K562 (cell line): Measurements from ENCODE around the gene BOLA1. TPM values are rescaled to one million over a fixed set of nuclear protein-coding genes. Genes with fewer than 3 reads are reported as not detected.

Source experiments
- ATAC-seq: fragments of 200-7000 bp; cut with Tn5 transposase; 3 replicates; pipeline ENCODE4 v1.9.1; 2020; ENCODE audit warnings: moderate library complexity
- BruUV-seq: library from RNA; stranded (reverse); fragments of 400-500 nt; replicated peaks from 2 replicates; lab custom pipeline; 2021; lab: Mats Ljungman, UMichigan
- CTCF ChIA-PET: fragments of 300-600 bp; formaldehyde crosslinking; extraction: SDS; loops from one replicate; lab custom pipeline; 2021; ENCODE audit warnings: low intra/inter-chr PET ratio; lab: Yijun Ruan, JAX
- POLR2A ChIA-PET: fragments of 300-600, 350-650 bp; sonication (Branson Sonifier 250); formaldehyde crosslinking; extraction: SDS; loops from one replicate; lab custom pipeline; 2021; ENCODE audit warnings: antibody characterized with exemption, inconsistent platforms; lab: Yijun Ruan, JAX
- DNase-seq, 4 experiments: peaks; one replicate each; pipeline versions ENCODE4 v3.0.0 to v3.0.0-alpha.2; 2011 to 2018; ENCODE audit warnings: low spot score in 3 of 4, mixed read lengths in 3 of 4; ENCODE audit errors: extremely low read depth in 1 of 4
- FAIRE-seq: peaks from 2 replicates; lab custom pipeline; 2011; peaks lifted over from hg19 to GRCh38; lab: Jason Lieb, UNC
- H2AFZ ChIP-seq: 2 replicates; pipeline ENCODE4 v1.6.0; 2011; ENCODE audit warnings: low read depth, low read length, control low read depth, inconsistent platforms
- H3K27ac ChIP-seq: fragments of 200-600 bp; 3 replicates; pipeline ENCODE4 v1.8.0; 2011; ENCODE audit warnings: low read depth, mild to moderate bottlenecking, control low read depth, inconsistent platforms, low read length, moderate library complexity, mixed read lengths; ENCODE audit errors: extremely low read depth
- H3K27me3 ChIP-seq, 2 experiments: fragments of 300-600 bp in 1 of 2; 2 replicates in 1 of 2; 3 replicates in 1 of 2; pipeline versions ENCODE4 v1.6.0 to v1.8.0; 2011; ENCODE audit warnings: inconsistent platforms in 2 of 2, low read length in 2 of 2, mild to moderate bottlenecking in 1 of 2, mixed read lengths in 1 of 2, moderate library complexity in 1 of 2; ENCODE audit not compliant: control insufficient read depth in 2 of 2, insufficient read depth in 2 of 2
- H3K36me3 ChIP-seq: fragments of 300-600 bp; 3 replicates; pipeline ENCODE4 v1.8.0; 2011; ENCODE audit warnings: mild to moderate bottlenecking, low read length, inconsistent platforms; ENCODE audit not compliant: control insufficient read depth, insufficient read depth
- H3K4me1 ChIP-seq, 2 experiments: fragments of 200-600 bp in 1 of 2; replicated peaks in 1 of 2; 2 replicates in 1 of 2; 3 replicates in 1 of 2; pipeline versions ENCODE4 v1.5.1 to v1.8.0; 2011; ENCODE audit warnings: inconsistent platforms in 2 of 2, low read length in 2 of 2, mild to moderate bottlenecking in 1 of 2, mixed read lengths in 1 of 2, moderate library complexity in 1 of 2; ENCODE audit not compliant: control insufficient read depth in 2 of 2, insufficient read depth in 2 of 2
- H3K4me2 ChIP-seq: 2 replicates; pipeline ENCODE4 v1.6.1; 2011; ENCODE audit warnings: low read length, control low read depth, inconsistent platforms, mixed read lengths; ENCODE audit not compliant: insufficient read depth
- H3K4me3 ChIP-seq: fragments of 200-600 bp; sonication (generic), shearing (Covaris generic); 2 replicates; pipeline ENCODE4 v1.5.1; 2016; ENCODE audit warnings: control low read depth, inconsistent platforms
- H3K79me2 ChIP-seq: fragments of 200-600 bp; 3 replicates; pipeline ENCODE4 v1.8.0; 2011; ENCODE audit warnings: low read length, inconsistent platforms; ENCODE audit not compliant: control insufficient read depth, insufficient read depth
- H3K9ac ChIP-seq, 2 experiments: 2 replicates each; pipeline versions ENCODE4 v1.6.0 to v1.6.1; 2011; ENCODE audit warnings: low read depth in 2 of 2, low read length in 2 of 2, control low read depth in 1 of 2, inconsistent platforms in 1 of 2, mild to moderate bottlenecking in 1 of 2, mixed read lengths in 1 of 2; ENCODE audit not compliant: insufficient read depth in 1 of 2
- H3K9me1 ChIP-seq: one replicate; pipeline ENCODE4 v1.6.0; 2011; ENCODE audit warnings: inconsistent platforms, mild to moderate bottlenecking, low read length, moderate library complexity; ENCODE audit not compliant: control insufficient read depth, insufficient read depth
- H3K9me3 ChIP-seq: replicated peaks from 2 replicates; pipeline ENCODE4 v1.5.1; 2011; ENCODE audit warnings: low read depth, low read length, inconsistent platforms; ENCODE audit not compliant: control insufficient read depth, insufficient read depth
- H4K20me1 ChIP-seq: replicated peaks from 2 replicates; pipeline ENCODE4 v1.6.1; 2011; ENCODE audit warnings: low read length, inconsistent platforms, mixed read lengths; ENCODE audit not compliant: control insufficient read depth, insufficient read depth
- CC2D1A ChIP-seq: fragments of 450-650 bp; IDR thresholded peaks from 2 replicates; pipeline ENCODE4 v1.6.1; 2017; ENCODE audit warnings: mild to moderate bottlenecking
- CHAMP1 ChIP-seq: fragments of 450-650 bp; IDR thresholded peaks from 2 replicates; pipeline ENCODE4 v1.6.1; 2016; ENCODE audit warnings: mild to moderate bottlenecking
- DIDO1 ChIP-seq: fragments of 450-650 bp; IDR thresholded peaks from 2 replicates; pipeline ENCODE4 v1.6.1; 2016; ENCODE audit warnings: low read depth, missing biosample characterization, missing genetic modification characterization
- DLX4 ChIP-seq: fragments of 250-450 bp; sonication (Bioruptor Pico); IDR thresholded peaks from 2 replicates; pipeline ENCODE4 v1.6.1; 2021; ENCODE audit warnings: mild to moderate bottlenecking
- EHMT2 ChIP-seq: fragments of 450-650 bp; IDR thresholded peaks from 2 replicates; pipeline ENCODE4 v1.6.1; 2018; ENCODE audit warnings: antibody characterized with exemption
- EP400 ChIP-seq: fragments of 450-650 bp; IDR thresholded peaks from 2 replicates; pipeline ENCODE4 v1.6.1; 2017; ENCODE audit warnings: antibody characterized with exemption, mild to moderate bottlenecking, moderate library complexity
- GTF2A2 ChIP-seq: IDR thresholded peaks from 2 replicates; pipeline ENCODE4 v1.6.1; 2016; ENCODE audit warnings: mild to moderate bottlenecking, missing genetic modification characterization, missing compliant biosample characterization
- MBD2 ChIP-seq: sonication (generic); IDR thresholded peaks from 2 replicates; pipeline ENCODE4 v1.6.1; 2016; ENCODE audit warnings: low read depth, borderline replicate concordance
- NCOR1 ChIP-seq: fragments of 450-650 bp; IDR thresholded peaks from 2 replicates; pipeline ENCODE4 v1.6.1; 2016; ENCODE audit warnings: mild to moderate bottlenecking, moderate library complexity
- RBM34 ChIP-seq: fragments of 200-400 bp; formaldehyde crosslinking; IDR thresholded peaks from 2 replicates; pipeline ENCODE4 v1.6.1; 2018; ENCODE audit warnings: low read length, borderline replicate concordance; ENCODE audit not compliant: insufficient read depth
- TAF7 ChIP-seq: fragments of 450-650 bp; IDR thresholded peaks from 2 replicates; pipeline ENCODE4 v1.6.1; 2016; ENCODE audit warnings: missing genetic modification characterization, missing compliant biosample characterization
- TAL1 ChIP-seq: fragments of 450-650 bp; IDR thresholded peaks from 2 replicates; pipeline ENCODE4 v1.6.1; 2016; ENCODE audit warnings: mild to moderate bottlenecking
- TRIM24 ChIP-seq, 2 experiments: fragments of 450-650 bp; IDR thresholded peaks; 2 replicates each; pipeline ENCODE4 v1.6.1; 2016
- XRCC4 ChIP-seq: IDR thresholded peaks from one replicate; pipeline ENCODE4 v1.6.1; 2011; ENCODE audit not compliant: insufficient read depth, insufficient read length; ENCODE audit errors: extremely low read depth
- ZNF143 ChIP-seq: sonication (generic); formaldehyde crosslinking; IDR thresholded peaks from 2 replicates; pipeline ENCODE4 v1.9.0; 2022; ENCODE audit warnings: mild to moderate bottlenecking, missing genetic modification reagents
- ZNF354B ChIP-seq: fragments of 250-450 bp; sonication (Bioruptor Pico); IDR thresholded peaks from 2 replicates; pipeline ENCODE4 v1.4.0; 2020
- ZNF551 ChIP-seq: fragments of 250-450 bp; sonication (Bioruptor Pico); IDR thresholded peaks from 2 replicates; pipeline ENCODE4 v1.5.0; 2021; ENCODE audit warnings: mild to moderate bottlenecking, moderate library complexity
- ZNF589 ChIP-seq: fragments of 200-800 bp; sonication (Bioruptor generic); IDR thresholded peaks from 2 replicates; pipeline ENCODE4 v1.6.1; 2016; ENCODE audit warnings: low read depth, missing genetic modification characterization, missing compliant biosample characterization
- WGBS: fragments of 100-300 bp; shearing (Covaris generic); methylation state at CpG from one replicate; pipeline ENCODE4 v1.1.6; 2016; ENCODE audit warnings: low coverage, mixed read lengths; ENCODE audit not compliant: insufficient coverage; ENCODE audit errors: missing lambda C conversion rate; 5-methylcytosine and 5-hydroxymethylcytosine counted together
- in situ Hi-C: fragments of 300-500 bp; cut with MboI; formaldehyde crosslinking; loops from 4 replicates; pipeline ENCODE4 v1.15.0; 2018; ENCODE audit warnings: inconsistent platforms, mixed read lengths
- intact Hi-C: fragments of 100-400 bp; cut with micrococcal nuclease; formaldehyde crosslinking; loops from 2 replicates; pipeline ENCODE4 v1.14.2; 2022
- polyA plus RNA-seq, 8 experiments: library from polyadenylated mRNA; depleted of rRNA in 4 of 8; stranded (reverse) in 5 of 8; unstranded in 3 of 8; fragments of >200 nt; fragmentation: Nextera tagmentation in 2 of 8; fragmentation: Illumina TruSeq in 1 of 8; extraction: Ambion mirVana in 2 of 8; extraction: Trizol in 1 of 8; gene quantifications; 2 replicates each; pipeline versions ENCODE4 v1.2.1 to v1.2.3, GENCODE V29; 2011 to 2014; ENCODE audit warnings: inconsistent platforms in 1 of 8, missing spikeins in 1 of 8
- total RNA-seq, 7 experiments: library from RNA; depleted of rRNA in 6 of 7; stranded (reverse); fragments of >200 nt in 6 of 7; fragmentation: Illumina TruSeq in 2 of 7; extraction: Trizol in 2 of 7; gene quantifications; 2 replicates each; pipeline versions ENCODE4 v1.2.1 to v1.2.3, GENCODE V29; 2011 to 2021; ENCODE audit warnings: low replicate concordance in 1 of 7
- TF ChIP-seq, protein P1 (sequence below), 2 experiments: fragments of 450-650 bp; conservative IDR thresholded peaks; 2 replicates each; pipeline ENCODE4 v1.6.1; 2017; ENCODE audit warnings: mild to moderate bottlenecking in 2 of 2, moderate library complexity in 2 of 2

BOLA1 gene
- total and polyA plus RNA-seq, 9 of the 15 experiments (the other 6 are each of a cell fraction or from before 2014, with no cell fraction given) = 0.18 to 1.2 (median 0.40) TPM; not detected in 2

DNA sequence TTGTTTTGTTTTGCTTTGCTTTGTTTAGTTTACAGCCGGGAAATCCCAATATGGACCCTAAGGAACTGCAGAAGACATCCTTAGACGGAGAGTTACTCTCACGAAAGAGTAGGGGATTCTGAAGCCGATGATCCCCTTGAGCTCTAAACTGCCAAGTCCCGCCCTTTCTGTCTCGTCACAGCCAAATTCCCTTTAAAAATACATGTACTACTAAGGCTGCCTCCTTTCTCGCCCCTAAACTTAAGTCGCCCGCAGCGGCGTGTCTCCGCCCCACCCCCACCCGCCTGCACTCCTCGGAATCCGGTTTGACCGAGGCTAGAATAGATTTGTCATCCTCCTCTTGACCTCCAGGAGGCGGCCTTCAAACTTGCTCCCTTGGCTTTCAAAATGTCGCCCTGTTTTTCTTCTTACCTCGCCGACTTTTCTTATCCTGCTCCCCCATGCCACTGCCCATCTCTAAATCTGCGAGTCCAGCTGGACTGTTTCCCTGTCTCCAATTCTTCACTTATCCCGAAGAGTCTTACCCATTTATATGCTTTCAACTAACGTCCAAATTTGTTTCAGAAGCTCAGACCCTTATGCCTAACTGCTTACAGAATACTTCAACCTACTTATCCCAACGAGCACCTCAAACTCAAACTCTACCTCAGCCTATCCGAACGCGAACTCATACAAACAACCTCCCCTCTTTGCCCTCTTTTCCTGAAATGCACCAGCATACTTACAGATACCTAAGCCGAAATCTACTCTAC is 10.9 kb upstream of the BOLA1 start:
- ChIA-PET CTCF (interaction anchor here (0.7 to 1.9 kb wide), 4 partner anchors 54 to 299 kb away, joined by 3 to 8 read pairs (median 4); no protein-coding TSS in a partner anchor), POLR2A (interaction anchor here (0.6 to 5.9 kb wide), 35 partner anchors 8 to 663 kb away, joined by 3 to 71 read pairs (median 7); partner anchors contain the start of genes MTMR11, OTUD7B, SF3B4 and VPS45)
- H3K27ac ChIP-seq = peak overlapping the region; percentile 98
- no peaks in the 10 kb centered on the region for H3K9me1 ChIP-seq
- intact Hi-C loops (loop anchor here (1.0 to 2.0 kb wide), 3 partner anchors 39 to 162 kb away; partner anchors contain the start of gene SF3B4), in situ Hi-C loops (loop anchor here (5.0 kb wide), 1 partner anchor 46 kb away; a partner anchor contains a TSS)
- peaks cover 23% of the 10 kb centered on the region for H4K20me1 ChIP-seq
- H2AFZ ChIP-seq = peak overlapping the region; percentile 95
- peaks cover 8 to 22% of the 10 kb centered on the region in 2 experiments for H3K4me1 ChIP-seq
- WGBS = under 1% methylated on average over 28 of the region's 28 CpGs
- H3K4me2 ChIP-seq = peak overlapping the region; percentile 99
- H3K27me3 ChIP-seq = no peaks in the 10 kb centered on the region
- FAIRE-seq (peak; percentile 61), DNase-seq (peak; percentile 73 to 94 (median 76)), ATAC-seq (peak; percentile 36)
- peak overlapping the region; percentile 64 for H3K4me3 ChIP-seq
- H3K36me3 ChIP-seq = peaks cover 9% of the 10 kb centered on the region; the same call in 2 of the 3 replicates
- H3K9ac ChIP-seq = peak overlapping the region; percentile 86 to 95
- H3K9me3 ChIP-seq = no peaks in the 10 kb centered on the region
- H3K79me2 ChIP-seq = peaks cover 32% of the 10 kb centered on the region
- no TSS peak for BruUV-seq
- TF ChIP-seq TAF7 (tag) (peak; percentile 87), ZNF143 (CRISPR knock-in tag) (0 out of 2 replicates have a peak, but pooled peaks have one; percentile 9), XRCC4 (no peak), ZNF589 (CRISPR knock-in tag) (peak; percentile 77), RBM34 (no peak), EHMT2 (peak; percentile 79; the same call in 1 of the 2 replicates), CHAMP1 (peak; percentile 28; the same call in 1 of the 2 replicates), GTF2A2 (tag) (peak; percentile 76; the same call in 1 of the 2 replicates), ZNF354B (no peak), TRIM24 (IDR thresholded peaks at IDR 0.05) (peak in 1 of 2 experiments; percentile 63; a peak in 1 of 4 replicates), DLX4 (CRISPR knock-in tag) (no peak), MBD2 (no peak), NCOR1 (peak; percentile 45), EP400 (peak; percentile 78), CC2D1A (peak; percentile 78; the same call in 1 of the 2 replicates), DIDO1 (tag) (no peak), TAL1 (peak; percentile 18; the same call in 1 of the 2 replicates), ZNF551 (CRISPR knock-in tag) (no peak)
- TF ChIP-seq, protein P1, sequence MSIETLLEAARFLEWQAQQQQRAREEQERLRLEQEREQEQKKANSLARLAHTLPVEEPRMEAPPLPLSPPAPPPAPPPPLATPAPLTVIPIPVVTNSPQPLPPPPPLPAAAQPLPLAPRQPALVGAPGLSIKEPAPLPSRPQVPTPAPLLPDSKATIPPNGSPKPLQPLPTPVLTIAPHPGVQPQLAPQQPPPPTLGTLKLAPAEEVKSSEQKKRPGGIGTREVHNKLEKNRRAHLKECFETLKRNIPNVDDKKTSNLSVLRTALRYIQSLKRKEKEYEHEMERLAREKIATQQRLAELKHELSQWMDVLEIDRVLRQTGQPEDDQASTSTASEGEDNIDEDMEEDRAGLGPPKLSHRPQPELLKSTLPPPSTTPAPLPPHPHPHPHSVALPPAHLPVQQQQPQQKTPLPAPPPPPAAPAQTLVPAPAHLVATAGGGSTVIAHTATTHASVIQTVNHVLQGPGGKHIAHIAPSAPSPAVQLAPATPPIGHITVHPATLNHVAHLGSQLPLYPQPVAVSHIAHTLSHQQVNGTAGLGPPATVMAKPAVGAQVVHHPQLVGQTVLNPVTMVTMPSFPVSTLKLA (conservative IDR thresholded peaks at IDR 0.05) = peak; percentile 56 to 81
